SK-N-SH (cell line): Measurements from ENCODE around the gene PEX14. TPM values are rescaled to one million over a fixed set of nuclear protein-coding genes. Genes with fewer than 3 reads are reported as not detected.

Source experiments
- CTCF ChIA-PET: fragments of 300-600, 350-600 bp; formaldehyde crosslinking; extraction: SDS; loops from one replicate; lab custom pipeline; 2021; lab: Yijun Ruan, JAX
- POLR2A ChIA-PET: fragments of 350-600 bp; sonication (Branson Sonifier 250); formaldehyde crosslinking; extraction: SDS; loops from one replicate; lab custom pipeline; 2020; ENCODE audit warnings: antibody characterized with exemption, inconsistent platforms; lab: Yijun Ruan, JAX
- DNase-seq: peaks from one replicate; pipeline ENCODE4 v3.0.0; 2012
- H2AFZ ChIP-seq: fragments of 200-600 bp; sonication (generic); 2 replicates; pipeline ENCODE4 v1.8.1; 2016; ENCODE audit warnings: antibody characterized with exemption, mild to moderate bottlenecking, low read depth
- H3F3A ChIP-seq: fragments of 200-600 bp; sonication (generic); replicated peaks from 2 replicates; pipeline ENCODE3; 2016; ENCODE audit warnings: antibody characterized with exemption, mild to moderate bottlenecking; ENCODE audit not compliant: insufficient read depth
- H3K27ac ChIP-seq, 2 experiments: fragments of 200-500 bp in 1 of 2; fragments of 200-600 bp in 1 of 2; sonication (Bioruptor generic) in 1 of 2; sonication (generic), shearing (Covaris generic) in 1 of 2; 2 replicates each; pipeline versions ENCODE4 v1.5.1 to v1.6.1; 2014 to 2016; ENCODE audit warnings: low read depth in 2 of 2, inconsistent platforms in 1 of 2, low read length in 1 of 2, mild to moderate bottlenecking in 1 of 2, mixed read lengths in 1 of 2
- H3K27me3 ChIP-seq: fragments of 200-600 bp; sonication (generic), shearing (Covaris generic); 2 replicates; pipeline ENCODE4 v1.6.1; 2016; ENCODE audit warnings: mixed run types; ENCODE audit not compliant: insufficient read depth
- H3K36me3 ChIP-seq, 2 experiments: fragments of 200-500 bp in 1 of 2; fragments of 200-600 bp in 1 of 2; sonication (Bioruptor generic) in 1 of 2; sonication (generic) in 1 of 2; replicated peaks in 1 of 2; 2 replicates each; pipeline versions ENCODE3 to v1.5.1; 2014 to 2016; ENCODE audit warnings: low read length in 1 of 2, mild to moderate bottlenecking in 1 of 2; ENCODE audit not compliant: insufficient read depth in 2 of 2, control insufficient read depth in 1 of 2
- H3K4me1 ChIP-seq, 2 experiments: fragments of 200-500 bp in 1 of 2; fragments of 200-600 bp in 1 of 2; sonication (Bioruptor generic) in 1 of 2; sonication (generic), shearing (Covaris generic) in 1 of 2; 2 replicates each; pipeline versions ENCODE4 v1.5.1 to v1.6.1; 2014 to 2016; ENCODE audit warnings: low read depth in 1 of 2, low read length in 1 of 2, mixed run types in 1 of 2; ENCODE audit not compliant: insufficient read depth in 2 of 2, control insufficient read depth in 1 of 2
- H3K4me2 ChIP-seq: fragments of 200-600 bp; sonication (generic), shearing (Covaris generic); 2 replicates; pipeline ENCODE4 v1.6.1; 2017; ENCODE audit warnings: mixed run types
- H3K4me3 ChIP-seq, 2 experiments: fragments of 200-500 bp in 1 of 2; fragments of 200-600 bp in 1 of 2; sonication (Bioruptor generic) in 1 of 2; sonication (generic), shearing (Covaris generic) in 1 of 2; 2 replicates each; pipeline versions ENCODE4 v1.5.1 to v1.8.1; 2014 to 2016; ENCODE audit warnings: low read depth in 2 of 2, inconsistent platforms in 1 of 2, low read length in 1 of 2, mild to moderate bottlenecking in 1 of 2, mixed read lengths in 1 of 2, moderate library complexity in 1 of 2
- H3K79me2 ChIP-seq: fragments of 200-600 bp; sonication (generic); 2 replicates; pipeline ENCODE4 v1.8.1; 2017; ENCODE audit warnings: mild to moderate bottlenecking; ENCODE audit not compliant: insufficient read depth
- H3K9ac ChIP-seq: fragments of 200-600 bp; sonication (generic); 2 replicates; pipeline ENCODE4 v1.6.1; 2017; ENCODE audit warnings: mixed run types
- H3K9me2 ChIP-seq: fragments of 200-600 bp; sonication (generic); 2 replicates; pipeline ENCODE4 v1.6.1; 2017; ENCODE audit warnings: mixed run types
- H3K9me3 ChIP-seq: fragments of 200-600 bp; sonication (generic); 2 replicates; pipeline ENCODE4 v1.6.1; 2017; ENCODE audit warnings: mixed run types, mild to moderate bottlenecking, moderate library complexity
- H4K20me1 ChIP-seq: fragments of 200-600 bp; sonication (generic); 2 replicates; pipeline ENCODE4 v1.6.1; 2017; ENCODE audit warnings: mild to moderate bottlenecking, mixed run types; ENCODE audit not compliant: insufficient read depth
- EP300 ChIP-seq, 2 experiments: IDR thresholded peaks; 2 replicates each; pipeline versions ENCODE4 v1.4.0 to v1.6.1; 2012; ENCODE audit warnings: borderline replicate concordance in 1 of 2, low read depth in 1 of 2, low read length in 1 of 2
- EZH2phosphoT487 ChIP-seq: fragments of 200-600 bp; sonication (generic); IDR thresholded peaks from 2 replicates; pipeline ENCODE4 v1.6.1; 2017; ENCODE audit warnings: low read depth, mixed run types, mild to moderate bottlenecking, antibody characterized with exemption, moderate library complexity, borderline replicate concordance
- GABPA ChIP-seq: IDR thresholded peaks from 2 replicates; pipeline ENCODE4 v1.4.0; 2012; ENCODE audit warnings: low read depth, mild to moderate bottlenecking
- GATA2 ChIP-seq: sonication (generic); formaldehyde crosslinking; IDR thresholded peaks from 2 replicates; pipeline ENCODE4 v1.5.0; 2020; ENCODE audit warnings: mild to moderate bottlenecking, missing genetic modification reagents
- IRF3 ChIP-seq: fragments of 150-350 bp; IDR thresholded peaks from 2 replicates; pipeline ENCODE4 v1.6.1; 2016; ENCODE audit warnings: mild to moderate bottlenecking, low read depth, low read length
- JUND ChIP-seq: IDR thresholded peaks from 2 replicates; pipeline ENCODE4 v1.4.0; 2012
- MEF2A ChIP-seq: IDR thresholded peaks from 2 replicates; pipeline ENCODE4 v1.4.0; 2012; ENCODE audit warnings: low read depth, borderline replicate concordance
- POLR2AphosphoS5 ChIP-seq: IDR thresholded peaks from 2 replicates; pipeline ENCODE4 v1.6.1; 2012; ENCODE audit warnings: low read depth, low read length
- RAD21 ChIP-seq: IDR thresholded peaks from 2 replicates; pipeline ENCODE4 v1.6.1; 2012; ENCODE audit warnings: mild to moderate bottlenecking, low read length
- RCOR1 ChIP-seq: fragments of 150-350 bp; IDR thresholded peaks from 2 replicates; pipeline ENCODE4 v1.6.1; 2017; ENCODE audit warnings: antibody characterized with exemption, low read length
- REST ChIP-seq: IDR thresholded peaks from 2 replicates; pipeline ENCODE4 v1.6.1; 2012; ENCODE audit warnings: mild to moderate bottlenecking, low read depth, low read length, moderate library complexity
- RFX5 ChIP-seq: IDR thresholded peaks from 2 replicates; pipeline ENCODE4 v1.6.1; 2012; ENCODE audit warnings: mild to moderate bottlenecking, improper control_type of control experiment, low read length
- RXRA ChIP-seq: IDR thresholded peaks from 2 replicates; pipeline ENCODE4 v1.4.0; 2012; ENCODE audit warnings: low read depth, mild to moderate bottlenecking, borderline replicate concordance
- SIN3A ChIP-seq: IDR thresholded peaks from 2 replicates; pipeline ENCODE4 v1.6.1; 2012; ENCODE audit warnings: low read depth, mild to moderate bottlenecking, low read length, moderate library complexity, borderline replicate concordance
- TAF1 ChIP-seq: IDR thresholded peaks from 2 replicates; pipeline ENCODE4 v1.6.1; 2012; ENCODE audit warnings: low read depth, mild to moderate bottlenecking, low read length, moderate library complexity, borderline replicate concordance
- TCF12 ChIP-seq: IDR thresholded peaks from 2 replicates; pipeline ENCODE4 v1.4.0; 2012
- USF2 ChIP-seq: fragments of 150-350 bp; IDR thresholded peaks from 2 replicates; pipeline ENCODE4 v1.6.1; 2017; ENCODE audit warnings: antibody characterized with exemption, low read length, low read depth, borderline replicate concordance
- YY1 ChIP-seq: IDR thresholded peaks from 2 replicates; pipeline ENCODE4 v1.4.0; 2012; ENCODE audit warnings: low read depth, mild to moderate bottlenecking
- WGBS: methylation state at CpG from one replicate; pipeline ENCODE4 v1.1.6; 2017; ENCODE audit warnings: low lambda C conversion rate; 5-methylcytosine and 5-hydroxymethylcytosine counted together
- polyA plus RNA-seq, 3 experiments: library from polyadenylated mRNA; depleted of rRNA; stranded (reverse); fragments of >200 nt; gene quantifications; 2 replicates each; pipeline ENCODE4 v1.2.3, GENCODE V29; 2012

Gene PEX14
- polyA plus RNA-seq, 1 of the 3 experiments (the other 2 are of a cell fraction) = 36.2 TPM

DNA sequence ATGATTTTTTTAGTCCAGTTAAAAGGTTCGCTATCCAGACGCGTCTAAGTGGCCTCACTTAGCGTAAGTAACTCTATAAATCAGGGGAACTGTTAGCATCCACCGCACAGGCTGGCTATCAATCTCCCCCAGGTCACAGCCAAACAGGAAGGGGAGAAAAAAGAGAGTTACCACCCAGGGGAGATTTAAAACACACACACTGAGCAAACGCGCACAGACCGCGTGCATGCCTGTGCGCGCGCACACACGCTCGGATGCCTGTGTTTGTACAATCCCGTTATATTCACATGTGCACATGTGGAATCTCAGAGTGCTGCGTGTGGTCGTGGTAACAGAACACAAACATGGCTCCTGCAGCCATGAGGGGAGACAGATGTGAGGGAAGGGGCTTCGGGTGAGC is 196.3 kb downstream of the PEX14 start:
- ChIA-PET POLR2A (interaction anchor here (0.8 kb wide), 1 partner anchor 105 kb away, joined by 3 read pairs; no protein-coding TSS in a partner anchor), CTCF (interaction anchor here (0.9 to 1.8 kb wide), 4 partner anchors 9 to 196 kb away, joined by 3 to 7 read pairs (median 4); no protein-coding TSS in a partner anchor)
- H3K4me1 ChIP-seq = peaks cover 0 to 46% of the 10 kb centered on the region in 2 experiments; a peak in 1 of 4 replicates

More for the DNA sequence above, 196.3 kb downstream of the PEX14 start:
- Histone ChIP-seq H3K36me3 (no peaks in the 10 kb centered on the region), H3K4me2 (no peak overlapping the region), H3F3A (no peaks in the 10 kb centered on the region), H3K4me3 (no peak overlapping the region), H4K20me1 (no peaks in the 10 kb centered on the region), H2AFZ (no peak overlapping the region), H3K9ac (no peak overlapping the region), H3K9me2 (no peaks in the 10 kb centered on the region), H3K27me3 (no peaks in the 10 kb centered on the region), H3K27ac (peak overlapping the region in 1 of 2 experiments; percentile 28; a peak in 1 of 4 replicates), H3K9me3 (no peaks in the 10 kb centered on the region), H3K79me2 (no peaks in the 10 kb centered on the region)
- 92% methylated on average over 15 of the region's 18 CpGs for WGBS
- no peak for TF ChIP-seq EZH2phosphoT487
- no peak for TF ChIP-seq YY1
- TF ChIP-seq JUND = no peak
- no peak for TF ChIP-seq USF2
- no peak for TF ChIP-seq GATA2
- no peak for TF ChIP-seq RAD21
- no peak for TF ChIP-seq POLR2AphosphoS5
- TF ChIP-seq SIN3A = no peak
- no peak for TF ChIP-seq RXRA
- TF ChIP-seq EP300 (IDR thresholded peaks at IDR 0.05; ENCODE audit: borderline replicate concordance in 1 of 2, low read depth in 1 of 2, low read length in 1 of 2) = no peak
- no peak for TF ChIP-seq RFX5
- TF ChIP-seq RCOR1 = no peak
- no peak for TF ChIP-seq REST
- TF ChIP-seq TAF1 = no peak
- TF ChIP-seq TCF12 = no peak
- no peak for TF ChIP-seq IRF3
- no peak for TF ChIP-seq MEF2A
- no peak for TF ChIP-seq GABPA
- DNase-seq = peak; percentile 65
